Omental fat pad (tissue), 4 donors: Measurements from ENCODE around the gene OPCML. TPM values are rescaled to one million over a fixed set of nuclear protein-coding genes. Genes with fewer than 3 reads are reported as not detected.

Experiments
- ATAC-seq: fragments of 150-250 bp; one replicate; pipeline ENCODE4 v1.9.1; 2016; ENCODE audit warnings: mild to moderate bottlenecking, moderate library complexity; ENCODE audit not compliant: low FRiP score
- DNase-seq: peaks from one replicate; pipeline ENCODE4 v3.0.0-alpha.2; 2019; ENCODE audit warnings: low spot score
- CTCF ChIP-seq, 3 donors: fragments of 450-650 bp; IDR thresholded peaks; one replicate each; pipeline ENCODE4 v1.5.1; 2016 to 2017; ENCODE audit warnings: antibody characterized with exemption in 3 of 3, mild to moderate bottlenecking in 3 of 3, moderate library complexity in 2 of 3
- total RNA-seq, 4 donors: library from RNA; depleted of rRNA; stranded (reverse); fragments of >200 nt; gene quantifications; one replicate each; pipeline ENCODE4 v1.1.0, GENCODE V29; 2016

OPCML gene
- total RNA-seq, 4 donors from 2014 or later, result 0.32 TPM; not detected in 3

- ATAC-seq (no peak), DNase-seq (no peak)
- no peak for TF ChIP-seq CTCF (IDR thresholded peaks at IDR 0.05)
These were observed 278.7 kb downstream of the OPCML start for GRCh38 chr11:133253570-133253969.

- no peak for TF ChIP-seq CTCF (IDR thresholded peaks at IDR 0.05)
- ATAC-seq, result no peak
- DNase-seq, result no peak
These were observed 280.5 kb downstream of the OPCML start for GRCh38 chr11:133251841-133252240.

GRCh38 chr11:133249530-133249929 lies 282.8 kb downstream of the OPCML start:
- DNase-seq (no peak), ATAC-seq (no peak)
- no peak for TF ChIP-seq CTCF (IDR thresholded peaks at IDR 0.05)

GRCh38 chr11:133249065-133249464 lies 283.2 kb downstream of the OPCML start:
- DNase-seq (no peak), ATAC-seq (no peak)
- TF ChIP-seq CTCF (IDR thresholded peaks at IDR 0.05), result no peak

- no peak for ATAC-seq
These were observed 288.5 kb downstream of the OPCML start for GRCh38 chr11:133243832-133244231.

GRCh38 chr11:133240908-133241655 lies 291.2 kb downstream of the OPCML start:
- ATAC-seq (no peak), DNase-seq (no peak)
- TF ChIP-seq CTCF (IDR thresholded peaks at IDR 0.05), result no peak

More at GRCh38 chr11:133243832-133244231, 288.5 kb downstream of the OPCML start:
- TF ChIP-seq CTCF (IDR thresholded peaks at IDR 0.05), result no peak
- no peak for DNase-seq

- DNase-seq (no peak), ATAC-seq (no peak)
- no peak for TF ChIP-seq CTCF (IDR thresholded peaks at IDR 0.05)
These were observed 292.7 kb downstream of the OPCML start for GRCh38 chr11:133239575-133239974.
